ENCODE results near the gene LYST.

LYST gene

DNA sequence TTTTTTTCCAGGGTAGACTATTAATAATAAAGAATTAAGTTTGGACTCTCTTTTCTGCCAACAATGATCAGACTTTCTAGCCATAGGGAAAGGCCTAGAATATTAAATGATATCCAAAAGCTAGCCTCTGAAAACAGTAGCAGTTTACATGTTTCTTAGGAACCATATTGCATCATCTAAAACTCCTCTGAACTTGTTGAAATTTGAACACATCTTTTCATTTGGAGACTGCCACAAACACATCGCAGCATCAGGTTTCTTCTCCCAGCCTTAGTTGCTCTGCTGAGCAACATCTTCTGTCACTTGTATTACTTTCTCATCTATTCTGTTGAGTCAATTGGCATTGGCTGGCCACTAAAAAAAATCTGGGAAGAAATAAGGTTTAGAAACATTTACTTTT is 153.9 kb downstream of the LYST start:
- Histone ChIP-seq H4K8ac (ENCODE audit: low read depth, low read length) (no peak overlapping the region), H3K14ac (ENCODE audit: low read length) (no peak overlapping the region), H3K9ac (ENCODE audit: low read length) (no peak overlapping the region), H3K79me1 (ENCODE audit: low read length) (no peaks in the 10 kb centered on the region), H3K9me3 (ENCODE audit: insufficient read depth, low read depth, low read length) (no peaks in the 10 kb centered on the region), H4K91ac (ENCODE audit: low read depth, low read length) (no peak overlapping the region), H3K4me3 (ENCODE audit: low read depth, low read length) (no peak overlapping the region), H3K79me2 (ENCODE audit: control insufficient read depth, insufficient read depth, low read length, poor library complexity) (no peaks in the 10 kb centered on the region), H3K23ac (ENCODE audit: low read length) (no peak overlapping the region), H2BK5ac (ENCODE audit: low read depth, low read length, poor library complexity) (no peak overlapping the region), H3K4ac (ENCODE audit: low read depth, low read length) (no peak overlapping the region), H2AK5ac (ENCODE audit: low read length) (no peak overlapping the region), H3K18ac (ENCODE audit: low read length) (no peak overlapping the region), H3K27ac (ENCODE audit: low read depth, low read length) (no peak overlapping the region), H2BK12ac (ENCODE audit: low read length) (no peak overlapping the region), H3K36me3 (ENCODE audit: control insufficient read depth in 1 of 2, insufficient read depth in 2 of 2, low read length in 2 of 2) (no peaks in the 10 kb centered on the region), H3K4me1 (ENCODE audit: control insufficient read depth in 1 of 2, insufficient read depth in 2 of 2, low read length in 2 of 2) (peaks cover 0 to 5% of the 10 kb centered on the region in 2 experiments), H4K12ac (ENCODE audit: low read depth, low read length) (no peak overlapping the region), H2BK120ac (ENCODE audit: insufficient read depth, low read length, poor library complexity) (no peak overlapping the region), H2AFZ (ENCODE audit: insufficient read depth, low read length, poor library complexity) (no peak overlapping the region), H3K27me3 (ENCODE audit: insufficient read depth, low read length) (no peaks in the 10 kb centered on the region), H3K4me2 (ENCODE audit: low read length) (no peak overlapping the region)
- no CpG with 5 or more reads among the region's 1 CpG for WGBS (ENCODE audit: extremely low coverage, insufficient coverage, insufficient read length)
- no peak for DNase-seq

GRCh38 chr1:235710687-235711086 is 156.0 kb downstream of the LYST start:
- Histone ChIP-seq H2AFZ (ENCODE audit: insufficient read depth, low read length, poor library complexity) (no peak overlapping the region), H3K79me2 (ENCODE audit: control insufficient read depth, insufficient read depth, low read length, poor library complexity) (no peaks in the 10 kb centered on the region), H3K27ac (ENCODE audit: low read depth, low read length) (no peak overlapping the region), H2AK5ac (ENCODE audit: low read length) (no peak overlapping the region), H3K9ac (ENCODE audit: low read length) (no peak overlapping the region), H4K91ac (ENCODE audit: low read depth, low read length) (no peak overlapping the region), H4K8ac (ENCODE audit: low read depth, low read length) (no peak overlapping the region), H3K18ac (ENCODE audit: low read length) (no peak overlapping the region), H3K4me1 (ENCODE audit: control insufficient read depth in 1 of 2, insufficient read depth in 2 of 2, low read length in 2 of 2) (peaks cover 0 to 10% of the 10 kb centered on the region in 2 experiments), H3K14ac (ENCODE audit: low read length) (no peak overlapping the region), H3K9me3 (ENCODE audit: insufficient read depth, low read depth, low read length) (no peaks in the 10 kb centered on the region), H3K27me3 (ENCODE audit: insufficient read depth, low read length) (no peaks in the 10 kb centered on the region), H3K4ac (ENCODE audit: low read depth, low read length) (no peak overlapping the region), H4K12ac (ENCODE audit: low read depth, low read length) (no peak overlapping the region), H3K4me3 (ENCODE audit: low read depth, low read length) (no peak overlapping the region), H2BK12ac (ENCODE audit: low read length) (no peak overlapping the region), H3K4me2 (ENCODE audit: low read length) (no peak overlapping the region), H2BK5ac (ENCODE audit: low read depth, low read length, poor library complexity) (no peak overlapping the region), H2BK120ac (ENCODE audit: insufficient read depth, low read length, poor library complexity) (no peak overlapping the region), H3K36me3 (ENCODE audit: control insufficient read depth in 1 of 2, insufficient read depth in 2 of 2, low read length in 2 of 2) (no peaks in the 10 kb centered on the region), H3K23ac (ENCODE audit: low read length) (no peak overlapping the region), H3K79me1 (ENCODE audit: low read length) (peaks cover 4% of the 10 kb centered on the region)
- no peak for DNase-seq
- no CpG with 5 or more reads among the region's 3 CpGs for WGBS (ENCODE audit: extremely low coverage, insufficient coverage, insufficient read length)

DNA sequence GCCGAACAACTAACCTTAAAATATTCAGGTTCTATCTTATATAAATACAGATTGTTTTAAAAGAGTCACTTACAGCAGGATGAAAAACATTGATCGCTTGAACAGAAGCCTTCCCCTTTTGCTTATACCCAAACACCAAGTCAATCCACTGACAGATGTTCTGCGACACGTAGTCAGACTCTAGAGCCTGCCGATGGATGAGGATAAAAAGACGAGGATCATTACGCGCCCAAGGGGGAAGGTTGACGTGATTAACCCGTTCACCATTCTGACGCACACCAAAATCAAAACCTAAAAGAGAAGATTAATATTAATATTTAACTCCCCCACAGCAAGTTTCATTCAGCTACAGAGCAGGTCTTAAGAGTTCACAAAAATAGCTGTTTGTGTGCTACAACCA is 157.7 kb downstream of the LYST start:
- no peak overlapping the region for H4K12ac ChIP-seq (ENCODE audit: low read depth, low read length)
- no peak overlapping the region for H3K4me2 ChIP-seq (ENCODE audit: low read length)
- H3K14ac ChIP-seq (ENCODE audit: low read length): no peak overlapping the region
- H3K18ac ChIP-seq (ENCODE audit: low read length): no peak overlapping the region
- H4K91ac ChIP-seq (ENCODE audit: low read depth, low read length): no peak overlapping the region
- H3K36me3 ChIP-seq (ENCODE audit: control insufficient read depth in 1 of 2, insufficient read depth in 2 of 2, low read length in 2 of 2): no peaks in the 10 kb centered on the region
- H3K9me3 ChIP-seq (ENCODE audit: insufficient read depth, low read depth, low read length): no peaks in the 10 kb centered on the region
- H4K8ac ChIP-seq (ENCODE audit: low read depth, low read length): no peak overlapping the region
- H3K23ac ChIP-seq (ENCODE audit: low read length): no peak overlapping the region
- H2BK5ac ChIP-seq (ENCODE audit: low read depth, low read length, poor library complexity): no peak overlapping the region
- H3K79me1 ChIP-seq (ENCODE audit: low read length): peaks cover 4% of the 10 kb centered on the region
- no peak overlapping the region for H2AK5ac ChIP-seq (ENCODE audit: low read length)
- no peak overlapping the region for H3K4ac ChIP-seq (ENCODE audit: low read depth, low read length)
- DNase-seq: no peak
- H2BK120ac ChIP-seq (ENCODE audit: insufficient read depth, low read length, poor library complexity): no peak overlapping the region
- H3K4me1 ChIP-seq (ENCODE audit: control insufficient read depth in 1 of 2, insufficient read depth in 2 of 2, low read length in 2 of 2): peaks cover 0 to 13% of the 10 kb centered on the region in 2 experiments
- no peak overlapping the region for H3K9ac ChIP-seq (ENCODE audit: low read length)
- no peaks in the 10 kb centered on the region for H3K27me3 ChIP-seq (ENCODE audit: insufficient read depth, low read length)
- no peak overlapping the region for H2AFZ ChIP-seq (ENCODE audit: insufficient read depth, low read length, poor library complexity)
- WGBS (ENCODE audit: extremely low coverage, insufficient coverage, insufficient read length): no CpG with 5 or more reads among the region's 11 CpGs
- H3K4me3 ChIP-seq (ENCODE audit: low read depth, low read length): no peak overlapping the region
- H3K27ac ChIP-seq (ENCODE audit: low read depth, low read length): no peak overlapping the region
- no peaks in the 10 kb centered on the region for H3K79me2 ChIP-seq (ENCODE audit: control insufficient read depth, insufficient read depth, low read length, poor library complexity)
- H2BK12ac ChIP-seq (ENCODE audit: low read length): no peak overlapping the region

DNA sequence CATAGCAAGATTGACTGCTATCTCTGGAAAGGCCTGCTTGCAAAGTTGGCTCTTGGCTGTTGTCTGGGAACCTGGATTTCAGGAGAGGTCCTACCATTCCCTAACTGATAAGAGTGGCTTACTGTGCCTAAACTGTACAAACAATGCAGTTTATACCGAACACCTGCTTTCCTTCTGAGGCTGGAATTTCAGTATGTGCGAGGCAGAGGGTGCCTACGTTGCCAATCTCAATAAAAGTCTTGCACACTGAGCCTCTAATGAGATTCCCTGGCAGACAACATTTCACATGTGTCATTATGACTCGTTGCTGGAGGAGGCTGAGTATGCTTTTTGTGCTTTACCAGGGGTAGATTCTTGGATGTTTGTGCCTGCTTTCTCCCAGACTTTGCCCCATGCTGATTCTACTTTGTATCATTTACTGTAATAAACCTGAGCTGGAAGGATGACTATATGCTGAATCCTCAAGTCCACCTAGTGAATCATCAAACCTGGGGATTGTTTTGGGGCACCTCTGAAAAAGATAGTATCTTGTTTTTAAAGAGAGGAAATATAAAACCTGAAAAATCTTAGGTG is 158.2 kb downstream of the LYST start:
- Histone ChIP-seq H3K79me2 (ENCODE audit: control insufficient read depth, insufficient read depth, low read length, poor library complexity) (no peaks in the 10 kb centered on the region), H3K4ac (ENCODE audit: low read depth, low read length) (no peak overlapping the region), H2BK5ac (ENCODE audit: low read depth, low read length, poor library complexity) (no peak overlapping the region), H2AFZ (ENCODE audit: insufficient read depth, low read length, poor library complexity) (no peak overlapping the region), H2BK12ac (ENCODE audit: low read length) (no peak overlapping the region), H3K4me3 (ENCODE audit: low read depth, low read length) (no peak overlapping the region), H4K8ac (ENCODE audit: low read depth, low read length) (no peak overlapping the region), H2BK120ac (ENCODE audit: insufficient read depth, low read length, poor library complexity) (no peak overlapping the region), H3K9ac (ENCODE audit: low read length) (no peak overlapping the region), H3K36me3 (ENCODE audit: control insufficient read depth in 1 of 2, insufficient read depth in 2 of 2, low read length in 2 of 2) (no peaks in the 10 kb centered on the region), H4K91ac (ENCODE audit: low read depth, low read length) (no peak overlapping the region), H3K4me2 (ENCODE audit: low read length) (no peak overlapping the region), H2AK5ac (ENCODE audit: low read length) (no peak overlapping the region), H3K4me1 (ENCODE audit: control insufficient read depth in 1 of 2, insufficient read depth in 2 of 2, low read length in 2 of 2) (peaks cover 0 to 13% of the 10 kb centered on the region in 2 experiments), H3K9me3 (ENCODE audit: insufficient read depth, low read depth, low read length) (no peaks in the 10 kb centered on the region), H3K18ac (ENCODE audit: low read length) (no peak overlapping the region), H3K27me3 (ENCODE audit: insufficient read depth, low read length) (no peaks in the 10 kb centered on the region), H3K27ac (ENCODE audit: low read depth, low read length) (no peak overlapping the region), H3K23ac (ENCODE audit: low read length) (no peak overlapping the region), H3K79me1 (ENCODE audit: low read length) (peaks cover 4% of the 10 kb centered on the region), H3K14ac (ENCODE audit: low read length) (no peak overlapping the region), H4K12ac (ENCODE audit: low read depth, low read length) (no peak overlapping the region)
- WGBS (ENCODE audit: extremely low coverage, insufficient coverage, insufficient read length): no CpG with 5 or more reads among the region's 4 CpGs
- DNase-seq: no peak

All from trophoblast cell (in vitro differentiated cells and primary cell).